RCC 7860 (cell line): ENCODE results near the gene TRIM23.

Experiments
- DNase-seq: peaks from one replicate; pipeline ENCODE4 v3.0.0-alpha.2; 2015; ENCODE audit warnings: low spot score
- FAIRE-seq: peaks from 2 replicates; lab custom pipeline; 2012; peaks lifted over from hg19 to GRCh38; lab: Jason Lieb, UNC

Gene TRIM23

GRCh38 chr5:65570598-65571226 is 53.4 kb downstream of the TRIM23 start:
- no peak for DNase-seq
- FAIRE-seq = no peak

GRCh38 chr5:65566505-65566904 is 57.6 kb downstream of the TRIM23 start:
- FAIRE-seq (no peak), DNase-seq (no peak)

- DNase-seq = no peak
- FAIRE-seq = no peak
Measured at GRCh38 chr5:65563777-65564176, 60.4 kb downstream of the TRIM23 start.

- FAIRE-seq (peak; percentile 59), DNase-seq (peak; percentile 80)
Measured at GRCh38 chr5:65562731-65563701, 61.1 kb downstream of the TRIM23 start, which contains the start of the genes CENPK and PPWD1. Gene CENPK (minus strand): TSS chr5:65563168. CDS start chr5:65554907, 8,261 bp downstream. Gene PPWD1 (plus strand): TSS chr5:65563296. CDS start chr5:65563311, 15 bp downstream.

- DNase-seq = no peak
- FAIRE-seq = no peak
Measured at GRCh38 chr5:65556718-65557117, 67.4 kb downstream of the TRIM23 start.

GRCh38 chr5:65556181-65556580 is 68.0 kb downstream of the TRIM23 start:
- FAIRE-seq = no peak
- no peak for DNase-seq

- FAIRE-seq = no peak
- no peak for DNase-seq
Measured at GRCh38 chr5:65555287-65555686, 68.8 kb downstream of the TRIM23 start.

GRCh38 chr5:65553941-65554340 is 70.2 kb downstream of the TRIM23 start:
- DNase-seq (no peak), FAIRE-seq (no peak)

GRCh38 chr5:65548281-65548680 is 75.9 kb downstream of the TRIM23 start:
- no peak for DNase-seq
- no peak for FAIRE-seq

- DNase-seq (no peak), FAIRE-seq (no peak)
Measured at GRCh38 chr5:65546141-65546540, 78.0 kb downstream of the TRIM23 start.

GRCh38 chr5:65544473-65544872 is 79.7 kb downstream of the TRIM23 start:
- no peak for FAIRE-seq
- DNase-seq = no peak

- no peak for FAIRE-seq
- DNase-seq = no peak
Measured at GRCh38 chr5:65539827-65540226, 84.3 kb downstream of the TRIM23 start.
